ENCODE measurements around the gene RFPL3. TPM values are rescaled to one million over a fixed set of nuclear protein-coding genes. Genes with fewer than 3 reads are reported as not detected.

Gene RFPL3
- polyA plus RNA-seq, 3 donors, result not detected

DNA sequence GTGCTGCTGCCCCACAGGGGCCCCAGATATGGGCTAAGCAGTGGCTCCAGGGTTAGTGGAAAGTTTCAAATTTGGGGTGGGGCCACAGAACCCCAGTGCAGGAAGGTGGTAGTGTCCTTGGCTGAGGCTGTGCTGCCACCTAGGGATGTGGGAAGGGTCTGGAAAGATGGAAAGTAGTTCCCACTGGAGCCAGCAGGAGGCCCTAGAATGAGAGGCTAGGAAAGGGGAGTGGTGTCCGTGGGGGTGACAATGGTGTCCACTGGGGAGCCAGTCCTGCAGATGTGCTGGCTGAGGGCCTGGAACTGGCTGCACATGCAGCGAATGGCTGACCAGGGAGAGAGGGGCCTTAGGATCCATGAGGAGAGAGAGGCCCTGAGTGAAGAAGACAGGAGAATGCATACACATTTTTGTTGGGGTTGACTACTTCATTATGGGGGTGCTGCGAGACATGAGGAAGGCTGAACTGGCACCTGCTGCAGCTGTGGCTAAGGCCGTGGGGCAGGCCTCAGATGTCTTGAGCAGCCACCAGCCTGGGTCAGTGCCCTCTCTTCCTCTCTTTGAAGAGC is 21.1 kb downstream of the RFPL3 start:
- no peaks in the 10 kb centered on the region for H3K9me3 Mint-ChIP-seq
- no peak for DNase-seq
- Histone ChIP-seq H3K79me2 (ENCODE audit: insufficient read depth, low read length) (no peaks in the 10 kb centered on the region), H4K20me1 (ENCODE audit: insufficient read depth, low read length) (no peaks in the 10 kb centered on the region), H3K4me3 (replicated peaks in 1 of 3; ENCODE audit: low read depth in 2 of 3, low read length in 3 of 3) (no peak overlapping the region), H3K36me3 (replicated peaks in 1 of 2; ENCODE audit: control insufficient read depth in 1 of 2, insufficient read depth in 2 of 2, low read length in 2 of 2) (no peaks in the 10 kb centered on the region), H3K9ac (ENCODE audit: insufficient read depth, low read length, poor library complexity, severe bottlenecking) (no peak overlapping the region), H3K4me2 (replicated peaks; ENCODE audit: extremely low read depth, low read length, poor library complexity, severe bottlenecking) (no peak overlapping the region), H3K27ac (ENCODE audit: low read depth in 1 of 2, low read length in 2 of 2) (no peak overlapping the region), H2AFZ (ENCODE audit: insufficient read depth, low read depth, low read length, poor library complexity, severe bottlenecking) (no peak overlapping the region), H3K27me3 (ENCODE audit: control insufficient read depth in 2 of 2, insufficient read depth in 2 of 2, low read length in 2 of 2) (no peaks in the 10 kb centered on the region), H3K9me3 (replicated peaks in 1 of 2; ENCODE audit: control insufficient read depth in 1 of 2, insufficient read depth in 1 of 2, low read length in 2 of 2) (no peaks in the 10 kb centered on the region), H3K4me1 (ENCODE audit: control insufficient read depth in 1 of 2, insufficient read depth in 2 of 2, low read length in 2 of 2) (no peaks in the 10 kb centered on the region)
- intact Hi-C loops (cut with micrococcal nuclease), result no loop called here
- no peak overlapping the region for H3K27ac Mint-ChIP-seq
- no peaks in the 10 kb centered on the region for H3K36me3 Mint-ChIP-seq
- no peak overlapping the region for H3K4me3 Mint-ChIP-seq
- no peaks in the 10 kb centered on the region for H3K4me1 Mint-ChIP-seq
- peak; percentile 36 for TF ChIP-seq CTCF (IDR thresholded peaks at IDR 0.05)
- WGBS (ENCODE audit: insufficient coverage), result 64% methylated on average over 3 of the region's 4 CpGs
- peaks cover 3 to 5% (median 4%) of the 10 kb centered on the region in 3 donors for H3K27me3 Mint-ChIP-seq (ENCODE audit: low read depth in 3 of 3)

DNA sequence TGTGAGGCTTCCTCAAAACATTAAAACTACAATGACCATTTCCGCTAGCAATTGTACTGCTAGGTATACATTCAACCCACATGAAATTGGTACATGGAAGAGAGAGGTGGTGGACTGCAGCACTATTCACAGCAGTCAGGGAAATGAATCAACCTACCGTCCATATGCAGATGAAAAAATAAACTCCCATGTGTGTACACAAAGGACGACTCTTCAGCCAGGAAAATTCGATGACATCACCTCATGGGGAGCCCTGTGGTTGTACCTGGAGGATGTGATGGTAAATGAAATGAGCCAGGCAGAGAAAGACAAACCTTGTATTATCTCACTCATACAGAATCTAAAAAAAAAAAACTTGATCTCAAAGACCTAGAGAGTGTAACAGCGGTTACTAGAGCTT is 23.3 kb downstream of the RFPL3 start:
- H3K4me1 ChIP-seq (ENCODE audit: control insufficient read depth in 1 of 2, insufficient read depth in 2 of 2, low read length in 2 of 2), result no peaks in the 10 kb centered on the region
- H3K27ac ChIP-seq (ENCODE audit: low read depth in 1 of 2, low read length in 2 of 2), result no peak overlapping the region
- H3K36me3 ChIP-seq (replicated peaks in 1 of 2; ENCODE audit: control insufficient read depth in 1 of 2, insufficient read depth in 2 of 2, low read length in 2 of 2), result peaks cover 8 to 9% of the 10 kb centered on the region in 2 donors
- DNase-seq, result no peak
- no peak overlapping the region for H2AFZ ChIP-seq (ENCODE audit: insufficient read depth, low read depth, low read length, poor library complexity, severe bottlenecking)
- Mint-ChIP-seq H3K9me3 (no peaks in the 10 kb centered on the region), H3K4me1 (no peaks in the 10 kb centered on the region), H3K4me3 (no peak overlapping the region), H3K27ac (peak overlapping the region in 1 of 7 donors; percentile 1), H3K36me3 (peaks cover 1 to 9% of the 10 kb centered on the region in 2 donors), H3K27me3 (ENCODE audit: low read depth in 3 of 3) (peaks cover 2 to 3% (median 2%) of the 10 kb centered on the region in 3 donors)
- H4K20me1 ChIP-seq (ENCODE audit: insufficient read depth, low read length), result no peaks in the 10 kb centered on the region
- intact Hi-C loops (cut with micrococcal nuclease), result no loop called here
- H3K27me3 ChIP-seq (ENCODE audit: control insufficient read depth in 2 of 2, insufficient read depth in 2 of 2, low read length in 2 of 2), result no peaks in the 10 kb centered on the region
- no peak for TF ChIP-seq CTCF (IDR thresholded peaks at IDR 0.05)
- H3K4me2 ChIP-seq (replicated peaks; ENCODE audit: extremely low read depth, low read length, poor library complexity, severe bottlenecking), result no peak overlapping the region
- no peaks in the 10 kb centered on the region for H3K79me2 ChIP-seq (ENCODE audit: insufficient read depth, low read length)
- H3K9ac ChIP-seq (ENCODE audit: insufficient read depth, low read length, poor library complexity, severe bottlenecking), result no peak overlapping the region
- no peak overlapping the region for H3K4me3 ChIP-seq (replicated peaks in 1 of 3; ENCODE audit: low read depth in 2 of 3, low read length in 3 of 3)
- no peaks in the 10 kb centered on the region for H3K9me3 ChIP-seq (replicated peaks in 1 of 2; ENCODE audit: control insufficient read depth in 1 of 2, insufficient read depth in 1 of 2, low read length in 2 of 2)
- no CpG with 5 or more reads among the region's 5 CpGs for WGBS (ENCODE audit: insufficient coverage)
